AG20443 (cell line): ENCODE measurements around the gene RBAK.
"Not testable (repeated sequence)": the region's sequence is repeated elsewhere in the genome, so short reads cannot be mapped to it uniquely, and the experiment has no call there.

Source experiments
- DNase-seq: peaks from one replicate; pipeline ENCODE4 v3.0.0; 2012; ENCODE audit warnings: low spot score, mixed read lengths

RBAK gene

GRCh38 chr7:5051731-5052130 lies 6.1 kb downstream of the RBAK start:
- not testable (repeated sequence) for DNase-seq

DNA sequence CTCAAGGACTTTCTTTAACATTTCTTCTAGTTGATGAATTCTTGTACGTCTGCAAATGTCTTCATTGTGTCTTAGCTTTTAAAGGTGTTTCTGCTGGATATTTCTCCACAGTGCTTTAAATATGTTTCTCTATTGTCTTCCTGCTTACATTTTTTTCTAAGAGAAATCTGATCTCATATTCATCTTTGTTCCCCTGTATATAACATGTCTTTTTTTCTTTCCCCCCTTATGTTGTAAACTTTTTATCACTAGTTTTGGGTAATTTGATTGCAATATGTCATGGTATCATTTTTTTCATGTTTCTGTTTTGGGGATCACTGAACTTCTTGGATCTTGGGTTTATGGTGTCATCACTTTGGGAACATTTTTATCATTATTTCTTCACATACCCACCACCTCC lies 7.5 kb downstream of the RBAK start:
- no peak for DNase-seq

DNA sequence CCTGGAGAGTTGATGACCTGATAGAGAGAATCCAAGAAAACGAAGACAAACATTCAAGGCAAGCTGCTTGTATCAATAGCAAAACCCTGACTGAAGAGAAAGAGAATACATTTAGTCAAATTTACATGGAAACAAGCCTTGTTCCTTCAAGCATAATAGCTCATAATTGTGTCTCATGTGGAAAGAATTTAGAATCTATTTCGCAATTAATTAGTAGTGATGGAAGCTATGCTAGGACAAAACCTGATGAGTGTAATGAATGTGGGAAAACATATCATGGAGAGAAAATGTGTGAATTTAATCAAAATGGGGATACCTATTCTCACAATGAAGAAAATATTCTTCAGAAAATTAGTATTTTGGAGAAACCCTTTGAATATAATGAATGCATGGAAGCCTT lies 18.0 kb downstream of the RBAK start:
- no peak for DNase-seq

- no peak for DNase-seq
Observed at GRCh38 chr7:5064391-5065106, 18.9 kb downstream of the RBAK start.

DNA sequence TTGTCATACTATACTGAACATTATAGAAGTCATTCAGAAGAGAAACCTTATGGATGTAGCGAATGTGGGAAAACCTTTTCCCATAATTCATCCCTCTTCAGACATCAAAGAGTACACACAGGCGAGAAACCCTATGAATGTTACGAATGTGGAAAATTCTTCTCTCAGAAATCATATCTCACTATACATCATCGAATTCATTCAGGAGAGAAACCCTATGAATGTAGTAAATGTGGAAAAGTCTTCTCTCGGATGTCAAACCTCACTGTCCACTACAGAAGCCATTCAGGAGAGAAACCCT lies 19.4 kb downstream of the RBAK start:
- DNase-seq = no peak

- DNase-seq = no peak
Observed at GRCh38 chr7:5068521-5068920, 22.9 kb downstream of the RBAK start.

GRCh38 chr7:5070206-5070605 lies 24.5 kb downstream of the RBAK start:
- no peak for DNase-seq

GRCh38 chr7:5075187-5075586 lies 29.5 kb downstream of the RBAK start:
- DNase-seq = not testable (repeated sequence)

- DNase-seq = peak; percentile 9
Observed at GRCh38 chr7:5077740-5078139, 32.1 kb downstream of the RBAK start.

GRCh38 chr7:5082806-5083205 lies 37.1 kb downstream of the RBAK start:
- no peak for DNase-seq

- no peak for DNase-seq
Observed at GRCh38 chr7:5083311-5083711, 37.7 kb downstream of the RBAK start.

GRCh38 chr7:5086256-5086655 lies 40.6 kb downstream of the RBAK start:
- DNase-seq = no peak

- DNase-seq = not testable (repeated sequence)
Observed at GRCh38 chr7:5088228-5088833, 42.7 kb downstream of the RBAK start.

DNA sequence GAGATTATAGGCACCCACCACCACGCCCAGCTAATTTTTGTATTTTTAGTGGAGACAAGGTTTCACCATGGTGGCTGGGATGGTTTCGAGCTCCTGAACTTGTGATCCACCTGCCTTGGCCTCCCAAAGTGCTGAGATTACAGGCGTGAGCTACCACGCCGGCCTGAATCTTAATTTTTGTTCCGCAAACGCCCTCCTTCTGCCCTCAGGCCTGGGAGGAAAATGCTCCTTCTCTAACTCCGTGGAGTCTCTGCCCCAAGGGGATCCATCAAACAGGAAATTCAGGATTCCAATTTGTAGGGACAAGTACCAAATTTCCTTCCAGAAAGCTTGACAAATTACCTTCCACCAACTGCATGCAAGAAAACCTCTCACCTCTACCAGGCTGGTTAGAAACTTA lies 43.2 kb downstream of the RBAK start:
- DNase-seq = no peak

GRCh38 chr7:5093948-5094347 lies 48.3 kb downstream of the RBAK start:
- DNase-seq = no peak

GRCh38 chr7:5094641-5095040 lies 49.0 kb downstream of the RBAK start:
- no peak for DNase-seq

- no peak for DNase-seq
Observed at GRCh38 chr7:5116359-5116758, 70.7 kb downstream of the RBAK start.

DNA sequence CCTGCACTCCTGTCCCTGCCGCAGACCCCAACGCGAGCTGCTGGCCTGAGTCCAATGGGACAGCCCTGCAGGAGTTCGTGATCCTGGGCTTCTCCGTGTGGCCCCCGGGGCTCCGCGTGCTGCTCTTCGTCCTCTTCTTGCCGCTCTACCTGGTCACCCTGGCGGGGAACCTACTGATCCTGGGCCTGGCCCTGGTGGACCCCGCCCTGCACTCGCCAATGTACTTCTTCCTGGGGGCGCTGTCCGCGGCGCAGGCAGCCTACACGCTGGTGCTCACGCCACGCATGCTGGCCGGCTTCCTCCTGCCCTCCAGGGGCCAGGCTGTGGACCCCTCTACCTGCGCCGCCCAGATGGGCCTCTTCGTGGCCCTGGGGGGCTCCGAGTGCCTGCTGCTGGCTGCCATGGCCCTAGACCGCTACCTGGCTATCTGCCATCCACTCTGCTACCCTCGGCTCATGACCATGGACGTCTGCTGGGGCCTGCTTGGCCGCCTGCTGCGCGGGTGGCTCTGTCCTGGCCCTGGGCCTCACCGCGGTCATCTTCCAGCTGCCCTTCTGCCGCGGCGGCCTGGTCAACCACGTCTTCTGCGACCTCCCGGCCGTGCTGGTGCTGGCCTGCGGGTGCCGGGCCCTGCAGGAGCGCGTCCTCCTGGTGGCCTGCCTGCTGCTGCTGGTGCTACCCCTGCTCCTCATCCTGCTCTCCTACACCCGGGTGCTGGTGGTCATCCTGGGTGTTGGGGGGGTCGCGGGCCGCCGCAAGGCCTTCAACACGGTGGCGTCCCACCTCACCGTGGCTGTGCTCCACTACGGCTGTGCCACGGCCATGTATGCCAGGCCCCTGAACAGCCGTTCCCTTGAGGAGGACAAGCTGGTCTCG lies 71.7 kb downstream of the RBAK start:
- no peak for DNase-seq
